Measurements from ENCODE around the gene EN2. TPM values are rescaled to one million over a fixed set of nuclear protein-coding genes. Genes with fewer than 3 reads are reported as not detected.

EN2 gene
- total and polyA plus RNA-seq, 10 of the 15 experiments (the other 5 are each of a cell fraction or from before 2014, with no cell fraction given): not detected

GRCh38 chr7:155462163-155462735, 4.3 kb downstream of the EN2 start:
- Histone ChIP-seq H3K27me3 (replicated peaks in 1 of 2; ENCODE audit: control insufficient read depth in 2 of 2, insufficient read depth in 2 of 2, low read length in 1 of 2) (peaks cover 18 to 43% of the 10 kb centered on the region in 2 experiments), H3K9ac (ENCODE audit: control insufficient read depth, insufficient read depth, low read length) (no peak overlapping the region), H3K79me2 (ENCODE audit: control insufficient read depth, insufficient read depth, low read length) (no peaks in the 10 kb centered on the region), H3K4me2 (ENCODE audit: control insufficient read depth, insufficient read depth) (no peak overlapping the region), H3K4me3 (no peak overlapping the region), H3K36me3 (ENCODE audit: control insufficient read depth in 2 of 2, insufficient read depth in 2 of 2, low read length in 1 of 2) (no peaks in the 10 kb centered on the region), H3K4me1 (ENCODE audit: control insufficient read depth, insufficient read depth, low read length) (no peaks in the 10 kb centered on the region), H4K20me1 (ENCODE audit: control insufficient read depth, insufficient read depth) (0 out of 2 replicates have a peak, but pooled peaks cover 3% of the 10 kb centered on the region), H2AFZ (ENCODE audit: control insufficient read depth, low read depth, low read length) (no peak overlapping the region), H3K9me3 (replicated peaks; ENCODE audit: control insufficient read depth, insufficient read depth, low read length) (no peaks in the 10 kb centered on the region; the same call in 2 of the 3 replicates), H3K27ac (ENCODE audit: control insufficient read depth, insufficient read depth) (no peak overlapping the region)
- intact Hi-C loops (cut with micrococcal nuclease; ENCODE audit: unreplicated experiment) (no loop called here), in situ Hi-C loops (cut with MboI) (no loop called here)
- ChIA-PET POLR2A (no interaction called here), SMC1A (ENCODE audit: uncharacterized antibody, unreplicated experiment) (interaction anchor here (0.9 kb wide), 1 partner anchor 10 kb away, joined by 3 read pairs; no protein-coding TSS in a partner anchor), CTCF (no interaction called here), RAD21 (ENCODE audit: unreplicated experiment) (no interaction called here)
- BruUV-seq (replicated peaks): no TSS peak
- no peak for TF ChIP-seq ZNF384 (IDR thresholded peaks at IDR 0.05; ENCODE audit: borderline replicate concordance, low read depth, low read length)
- TF ChIP-seq SUZ12 (IDR thresholded peaks at IDR 0.05; ENCODE audit: unreplicated experiment): peak; percentile 39
- TF ChIP-seq RAD51 (IDR thresholded peaks at IDR 0.05): no peak
- no peak for TF ChIP-seq PAX8 (IDR thresholded peaks at IDR 0.05)
- TF ChIP-seq FOXK2 (IDR thresholded peaks at IDR 0.05): no peak
- FAIRE-seq: no peak
- no peak for DNase-seq (ENCODE audit: low read depth, low spot score)
- no peak for ATAC-seq
- 30% methylated on average over 33 of the region's 33 CpGs for WGBS (ENCODE audit: insufficient coverage, insufficient replicate concordance, low lambda C conversion rate, missing lambda C conversion rate)

- no peaks in the 10 kb centered on the region for H3K4me1 ChIP-seq (ENCODE audit: control insufficient read depth, insufficient read depth, low read length)
- H3K4me3 ChIP-seq: no peak overlapping the region
- intact Hi-C loops (cut with micrococcal nuclease; ENCODE audit: unreplicated experiment) (no loop called here), in situ Hi-C loops (cut with MboI) (no loop called here)
- H3K4me2 ChIP-seq (ENCODE audit: control insufficient read depth, insufficient read depth): no peak overlapping the region
- H2AFZ ChIP-seq (ENCODE audit: control insufficient read depth, low read depth, low read length): no peak overlapping the region
- ATAC-seq: no peak
- ChIA-PET RAD21 (ENCODE audit: unreplicated experiment) (no interaction called here), SMC1A (ENCODE audit: uncharacterized antibody, unreplicated experiment) (interaction anchor here (0.9 kb wide), 1 partner anchor 9 kb away, joined by 3 read pairs; no protein-coding TSS in a partner anchor), POLR2A (no interaction called here), CTCF (no interaction called here)
- no peak for FAIRE-seq
- no TSS peak for BruUV-seq (replicated peaks)
- H3K36me3 ChIP-seq (ENCODE audit: control insufficient read depth in 2 of 2, insufficient read depth in 2 of 2, low read length in 1 of 2): no peaks in the 10 kb centered on the region
- peaks cover 21 to 52% of the 10 kb centered on the region in 2 experiments for H3K27me3 ChIP-seq (replicated peaks in 1 of 2; ENCODE audit: control insufficient read depth in 2 of 2, insufficient read depth in 2 of 2, low read length in 1 of 2)
- no peak for DNase-seq (ENCODE audit: low read depth, low spot score)
- 0 out of 2 replicates have a peak, but pooled peaks cover 3% of the 10 kb centered on the region for H4K20me1 ChIP-seq (ENCODE audit: control insufficient read depth, insufficient read depth)
- no peaks in the 10 kb centered on the region; the same call in 2 of the 3 replicates for H3K9me3 ChIP-seq (replicated peaks; ENCODE audit: control insufficient read depth, insufficient read depth, low read length)
- no peaks in the 10 kb centered on the region for H3K79me2 ChIP-seq (ENCODE audit: control insufficient read depth, insufficient read depth, low read length)
- H3K27ac ChIP-seq (ENCODE audit: control insufficient read depth, insufficient read depth): no peak overlapping the region
- WGBS (ENCODE audit: insufficient coverage, insufficient replicate concordance, low lambda C conversion rate, missing lambda C conversion rate): 54% methylated on average over 15 of the region's 15 CpGs
- H3K9ac ChIP-seq (ENCODE audit: control insufficient read depth, insufficient read depth, low read length): no peak overlapping the region
- TF ChIP-seq CBX3 (IDR thresholded peaks at IDR 0.05; ENCODE audit: borderline replicate concordance, low read depth) (no peak), FOS (IDR thresholded peaks at IDR 0.05; ENCODE audit: borderline replicate concordance, extremely low read depth, insufficient read length) (no peak), MEF2A (IDR thresholded peaks at IDR 0.05; ENCODE audit: insufficient read depth, low read depth, low read length) (no peak), MXI1 (IDR thresholded peaks at IDR 0.05; ENCODE audit: low read depth, low read length) (no peak), CHD4 (IDR thresholded peaks at IDR 0.05) (no peak), POU2F2 (IDR thresholded peaks at IDR 0.05; ENCODE audit: borderline replicate concordance, low read depth, low read length) (no peak)
- TF ChIP-seq, protein P1, sequence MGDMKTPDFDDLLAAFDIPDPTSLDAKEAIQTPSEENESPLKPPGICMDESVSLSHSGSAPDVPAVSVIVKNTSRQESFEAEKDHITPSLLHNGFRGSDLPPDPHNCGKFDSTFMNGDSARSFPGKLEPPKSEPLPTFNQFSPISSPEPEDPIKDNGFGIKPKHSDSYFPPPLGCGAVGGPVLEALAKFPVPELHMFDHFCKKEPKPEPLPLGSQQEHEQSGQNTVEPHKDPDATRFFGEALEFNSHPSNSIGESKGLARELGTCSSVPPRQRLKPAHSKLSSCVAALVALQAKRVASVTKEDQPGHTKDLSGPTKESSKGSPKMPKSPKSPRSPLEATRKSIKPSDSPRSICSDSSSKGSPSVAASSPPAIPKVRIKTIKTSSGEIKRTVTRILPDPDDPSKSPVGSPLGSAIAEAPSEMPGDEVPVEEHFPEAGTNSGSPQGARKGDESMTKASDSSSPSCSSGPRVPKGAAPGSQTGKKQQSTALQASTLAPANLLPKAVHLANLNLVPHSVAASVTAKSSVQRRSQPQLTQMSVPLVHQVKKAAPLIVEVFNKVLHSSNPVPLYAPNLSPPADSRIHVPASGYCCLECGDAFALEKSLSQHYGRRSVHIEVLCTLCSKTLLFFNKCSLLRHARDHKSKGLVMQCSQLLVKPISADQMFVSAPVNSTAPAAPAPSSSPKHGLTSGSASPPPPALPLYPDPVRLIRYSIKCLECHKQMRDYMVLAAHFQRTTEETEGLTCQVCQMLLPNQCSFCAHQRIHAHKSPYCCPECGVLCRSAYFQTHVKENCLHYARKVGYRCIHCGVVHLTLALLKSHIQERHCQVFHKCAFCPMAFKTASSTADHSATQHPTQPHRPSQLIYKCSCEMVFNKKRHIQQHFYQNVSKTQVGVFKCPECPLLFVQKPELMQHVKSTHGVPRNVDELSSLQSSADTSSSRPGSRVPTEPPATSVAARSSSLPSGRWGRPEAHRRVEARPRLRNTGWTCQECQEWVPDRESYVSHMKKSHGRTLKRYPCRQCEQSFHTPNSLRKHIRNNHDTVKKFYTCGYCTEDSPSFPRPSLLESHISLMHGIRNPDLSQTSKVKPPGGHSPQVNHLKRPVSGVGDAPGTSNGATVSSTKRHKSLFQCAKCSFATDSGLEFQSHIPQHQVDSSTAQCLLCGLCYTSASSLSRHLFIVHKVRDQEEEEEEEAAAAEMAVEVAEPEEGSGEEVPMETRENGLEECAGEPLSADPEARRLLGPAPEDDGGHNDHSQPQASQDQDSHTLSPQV (IDR thresholded peaks at IDR 0.05): no peak
Observed at GRCh38 chr7:155463114-155463811, 5.3 kb downstream of the EN2 start.
